ENCODE results near the gene ATF6. TPM values are rescaled to one million over a fixed set of nuclear protein-coding genes. Genes with fewer than 3 reads are reported as not detected.

ATF6 gene
- total and polyA plus RNA-seq, 2 donors (not counting 1 experiment from before 2014, with no cell fraction given), result 5.7 to 26.6 TPM

DNA sequence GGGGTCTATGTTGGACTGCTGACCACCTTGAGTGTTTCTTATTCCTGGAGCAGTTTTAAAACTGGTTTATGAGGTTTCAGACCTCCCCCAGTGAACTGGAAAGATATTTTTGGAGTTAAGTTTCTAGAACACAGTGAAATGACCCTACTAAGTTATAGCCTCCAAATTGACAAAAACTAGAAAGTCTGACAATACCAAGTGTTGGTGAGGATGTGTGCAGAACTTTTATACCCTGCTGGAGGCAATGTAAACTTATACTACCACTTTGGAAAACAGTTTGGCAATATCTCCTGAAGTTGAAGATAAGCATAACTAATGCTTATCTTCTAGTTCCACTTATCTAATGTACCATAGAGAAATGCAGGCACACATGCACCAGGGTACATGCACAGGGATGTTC, 247.2 kb downstream of the ATF6 start:
- no peak overlapping the region for H3K4me3 Mint-ChIP-seq
- no peak for ATAC-seq (ENCODE audit: low read depth)
- ChIA-PET POLR2A (no interaction called here), CTCF (no interaction called here)
- no peak overlapping the region for H2AFZ ChIP-seq (ENCODE audit: insufficient read depth, low read depth, low read length, poor library complexity, severe bottlenecking)
- intact Hi-C loops (cut with micrococcal nuclease), result no loop called here
- H3K79me2 ChIP-seq (ENCODE audit: control insufficient read depth, insufficient read depth, low read length), result no peaks in the 10 kb centered on the region
- H3K36me3 ChIP-seq (replicated peaks in 1 of 2; ENCODE audit: control extremely low read depth in 1 of 2, control insufficient read depth in 1 of 2, extremely low read depth in 1 of 2, insufficient read depth in 2 of 2, low read length in 1 of 2), result no peaks in the 10 kb centered on the region
- H3K27ac Mint-ChIP-seq, result no peak overlapping the region
- DNase-seq, result no peak
- H3K4me1 ChIP-seq (ENCODE audit: control insufficient read depth in 2 of 2, insufficient read depth in 2 of 2, low read length in 2 of 2), result no peaks in the 10 kb centered on the region
- H4K20me1 ChIP-seq (ENCODE audit: control insufficient read depth, insufficient read depth, low read length, poor library complexity, severe bottlenecking), result no peaks in the 10 kb centered on the region
- no peaks in the 10 kb centered on the region for H3K4me1 Mint-ChIP-seq
- no peak overlapping the region for H3K4me3 ChIP-seq (ENCODE audit: control extremely low read depth in 1 of 5, extremely low read depth in 1 of 5, insufficient read depth in 1 of 5, low read depth in 2 of 5, low read length in 4 of 5)
- peaks cover 0 to 6% (median 3%) of the 10 kb centered on the region in 3 donors for H3K9me3 ChIP-seq (ENCODE audit: control extremely low read depth in 1 of 3, control insufficient read depth in 2 of 3, insufficient read depth in 1 of 3, low read length in 2 of 3)
- TF ChIP-seq, protein P1, sequence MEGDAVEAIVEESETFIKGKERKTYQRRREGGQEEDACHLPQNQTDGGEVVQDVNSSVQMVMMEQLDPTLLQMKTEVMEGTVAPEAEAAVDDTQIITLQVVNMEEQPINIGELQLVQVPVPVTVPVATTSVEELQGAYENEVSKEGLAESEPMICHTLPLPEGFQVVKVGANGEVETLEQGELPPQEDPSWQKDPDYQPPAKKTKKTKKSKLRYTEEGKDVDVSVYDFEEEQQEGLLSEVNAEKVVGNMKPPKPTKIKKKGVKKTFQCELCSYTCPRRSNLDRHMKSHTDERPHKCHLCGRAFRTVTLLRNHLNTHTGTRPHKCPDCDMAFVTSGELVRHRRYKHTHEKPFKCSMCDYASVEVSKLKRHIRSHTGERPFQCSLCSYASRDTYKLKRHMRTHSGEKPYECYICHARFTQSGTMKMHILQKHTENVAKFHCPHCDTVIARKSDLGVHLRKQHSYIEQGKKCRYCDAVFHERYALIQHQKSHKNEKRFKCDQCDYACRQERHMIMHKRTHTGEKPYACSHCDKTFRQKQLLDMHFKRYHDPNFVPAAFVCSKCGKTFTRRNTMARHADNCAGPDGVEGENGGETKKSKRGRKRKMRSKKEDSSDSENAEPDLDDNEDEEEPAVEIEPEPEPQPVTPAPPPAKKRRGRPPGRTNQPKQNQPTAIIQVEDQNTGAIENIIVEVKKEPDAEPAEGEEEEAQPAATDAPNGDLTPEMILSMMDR (IDR thresholded peaks at IDR 0.05), result no peak
- no peak for TF ChIP-seq EZH2 (IDR thresholded peaks at IDR 0.05; ENCODE audit: borderline replicate concordance, insufficient read depth, low read depth, low read length, poor library complexity, severe bottlenecking)
- H3K9ac ChIP-seq (ENCODE audit: low read length), result no peak overlapping the region
- H3K9me3 Mint-ChIP-seq (ENCODE audit: insufficient read depth), result peaks cover 2% of the 10 kb centered on the region
- no peak overlapping the region for H3K27ac ChIP-seq (ENCODE audit: low read length in 2 of 2)
- no peaks in the 10 kb centered on the region for H3K27me3 ChIP-seq (replicated peaks in 1 of 4; ENCODE audit: control extremely low read depth in 1 of 4, control insufficient read depth in 3 of 4, insufficient read depth in 4 of 4, low read length in 3 of 4)
- peaks cover 35% of the 10 kb centered on the region for H3K27me3 Mint-ChIP-seq
- H3K4me2 ChIP-seq (replicated peaks; ENCODE audit: low read depth, low read length, poor library complexity, severe bottlenecking), result no peak overlapping the region

Small RNA genes lying within 50 kb of the gene (small RNA-seq; reads per million reads assigned to genes)
- not detected for gene RN7SL466P (ENCODE audit: insufficient read length, low read depth, low replicate concordance)

Other genes with a start within 250 kb of the ATF6 start
- gene HSPA6, start 241.8 kb upstream of the ATF6 start, total RNA-seq, result 11.2 and 11.9 TPM in 2 replicates
- gene HSPA6, start 241.8 kb upstream of the ATF6 start, polyA plus RNA-seq, result 2.6 and 8.5 TPM in 2 replicates
- gene FCGR3A, start 216.5 kb upstream of the ATF6 start, total RNA-seq, result 0.92 and 1.3 TPM in 2 replicates
- 1.5 and 3.1 TPM in 2 replicates for gene FCGR3A, start 216.5 kb upstream of the ATF6 start, polyA plus RNA-seq
- gene FCGR3B, start 135.1 kb upstream of the ATF6 start, total RNA-seq, result not detected in 2 replicates
- 0.13 and 0.27 TPM in 2 replicates for gene FCGR3B, start 135.1 kb upstream of the ATF6 start, polyA plus RNA-seq
- gene FCGR2B, start 103.2 kb upstream of the ATF6 start, total RNA-seq, result 143 and 144 TPM in 2 replicates
- gene FCGR2B, start 103.2 kb upstream of the ATF6 start, polyA plus RNA-seq, result 189 and 282 TPM in 2 replicates
- 140 and 142 TPM in 2 replicates for gene FCRLA, start 59.1 kb upstream of the ATF6 start, total RNA-seq
- 105 and 248 TPM in 2 replicates for gene FCRLA, start 59.1 kb upstream of the ATF6 start, polyA plus RNA-seq
- 3.0 and 3.8 TPM in 2 replicates for gene FCRLB, start 44.8 kb upstream of the ATF6 start, total RNA-seq
- gene FCRLB, start 44.8 kb upstream of the ATF6 start, polyA plus RNA-seq, result 1.8 and 6.4 TPM in 2 replicates
- gene DUSP12, start 16.5 kb upstream of the ATF6 start, total RNA-seq, result 41.2 and 41.9 TPM in 2 replicates
- gene DUSP12, start 16.5 kb upstream of the ATF6 start, polyA plus RNA-seq, result 29.5 and 32.4 TPM in 2 replicates